HG02884 (cell line): Measurements from ENCODE around the gene DENND10.
"Not testable (repeated sequence)": the region's sequence is repeated elsewhere in the genome, so short reads cannot be mapped to it uniquely, and the experiment has no call there.

ENCODE experiments used
- ATAC-seq: cut with Tn5 transposase; IDR thresholded peaks from one replicate; pipeline ENCODE4 v1.9.1; 2021; ENCODE audit warnings: mild to moderate bottlenecking, moderate library complexity; ENCODE audit not compliant: unreplicated experiment

The DENND10 gene

DNA sequence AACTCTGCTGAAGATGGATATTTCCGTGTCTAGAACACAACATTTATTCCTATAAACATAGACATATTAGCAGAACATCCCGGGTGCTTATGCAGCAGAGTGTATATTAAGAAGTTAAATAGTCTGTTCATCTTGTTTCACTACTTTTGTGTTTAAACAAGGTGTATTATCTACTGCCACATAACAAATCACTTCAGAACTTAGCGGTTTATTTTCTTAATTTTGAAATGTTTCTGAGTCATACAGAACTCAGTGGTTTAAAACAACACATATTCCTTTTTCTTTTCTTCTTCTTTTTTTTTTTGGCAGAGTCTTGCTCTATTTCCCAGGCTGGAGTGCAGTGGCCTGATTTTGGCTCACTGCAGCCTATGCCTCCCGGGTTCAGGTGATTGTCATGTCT lies 25.8 kb downstream of the DENND10 start:
- no peak for ATAC-seq

DNA sequence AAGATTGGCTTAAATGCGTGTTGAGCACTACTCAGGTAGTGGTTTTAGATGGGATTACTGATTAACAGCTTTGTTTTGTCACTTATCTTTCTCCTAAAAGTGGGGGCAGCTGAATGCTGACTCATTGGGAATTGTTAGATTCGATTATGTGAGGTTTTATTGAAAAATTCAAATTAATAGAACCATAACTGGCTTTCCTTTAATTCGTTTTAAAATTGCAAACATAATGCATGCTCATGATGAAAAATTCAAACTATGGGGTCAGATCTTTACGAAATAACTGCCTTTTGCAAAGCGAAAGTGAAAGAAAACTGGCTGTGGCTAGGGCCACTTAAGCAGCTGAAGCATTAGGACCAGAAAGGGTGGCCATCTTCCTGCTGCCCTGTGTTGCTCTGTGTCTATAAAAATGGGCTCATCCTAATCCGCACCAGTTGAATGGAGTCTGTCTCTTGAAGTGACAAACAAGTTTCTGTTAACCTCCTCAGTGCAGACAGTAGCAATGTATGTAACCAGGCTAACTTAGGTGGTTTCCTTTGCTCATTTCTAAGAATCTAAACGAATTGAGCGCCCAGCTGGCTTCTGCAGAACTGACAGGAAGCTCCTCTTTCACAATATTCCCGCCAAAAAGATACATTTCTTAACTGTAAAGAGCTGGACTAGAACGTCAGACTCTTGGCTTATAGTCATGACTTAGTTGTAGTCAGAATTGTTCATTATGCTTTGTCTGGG lies 27.8 kb downstream of the DENND10 start:
- peak; percentile 77 for ATAC-seq

DNA sequence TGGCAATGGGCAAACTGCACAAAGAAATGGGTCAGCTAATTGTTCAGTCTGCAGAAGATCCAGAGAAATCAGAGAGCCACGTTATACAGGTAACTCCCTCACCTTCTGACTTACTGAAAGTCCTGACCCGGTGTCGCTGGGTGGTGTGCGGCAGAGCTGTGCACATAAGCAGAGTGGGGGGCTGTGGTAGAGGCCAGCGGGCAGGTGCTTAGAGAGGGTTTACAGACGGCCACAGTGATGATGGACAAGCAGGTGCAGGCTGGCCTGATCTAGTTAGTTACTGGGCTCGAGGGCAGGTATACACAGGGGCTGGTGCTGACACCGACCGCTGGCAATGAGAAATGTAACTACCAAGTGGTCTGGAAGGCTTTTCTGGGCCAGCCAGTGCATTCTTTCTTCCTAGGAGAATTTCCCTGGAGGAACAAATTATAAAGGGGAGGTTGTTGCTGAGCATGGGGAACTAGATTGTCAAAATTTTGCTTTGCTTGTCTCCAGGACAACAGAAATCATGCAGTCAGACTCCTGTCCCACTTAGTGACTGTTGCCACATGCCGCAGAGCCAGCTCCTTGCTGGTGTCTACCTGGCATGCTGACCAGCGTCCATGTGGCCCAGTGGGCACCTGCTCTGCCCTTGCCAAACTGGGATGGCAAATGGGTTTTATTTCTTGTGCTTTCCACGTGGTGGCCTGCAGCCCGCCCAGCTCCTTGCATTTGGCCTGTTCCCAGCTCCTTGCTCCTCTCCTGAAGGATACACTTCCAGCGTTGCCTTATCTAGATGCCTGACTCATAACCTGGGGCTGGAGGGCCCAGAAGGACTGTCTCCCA lies 28.8 kb downstream of the DENND10 start:
- ATAC-seq: no peak

DNA sequence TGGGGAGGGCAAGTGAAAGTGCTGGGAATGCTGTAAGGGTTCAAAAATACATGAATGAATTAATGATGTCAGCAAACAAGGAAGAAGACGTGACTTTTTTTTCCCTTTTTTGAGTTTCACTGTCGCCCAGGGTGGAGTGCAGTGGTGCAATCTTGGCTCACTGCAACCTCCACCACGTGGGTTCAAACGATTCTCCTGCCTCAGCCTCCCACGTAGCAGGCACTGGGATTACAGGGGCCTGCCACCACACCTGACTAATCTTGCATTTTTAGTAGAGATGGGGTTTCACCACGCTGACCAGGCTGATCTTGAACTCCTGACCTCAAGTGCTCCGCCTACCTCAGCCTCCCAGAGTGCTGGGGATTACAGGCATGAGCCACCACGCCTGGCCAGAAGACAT lies 30.0 kb downstream of the DENND10 start:
- ATAC-seq: no peak

DNA sequence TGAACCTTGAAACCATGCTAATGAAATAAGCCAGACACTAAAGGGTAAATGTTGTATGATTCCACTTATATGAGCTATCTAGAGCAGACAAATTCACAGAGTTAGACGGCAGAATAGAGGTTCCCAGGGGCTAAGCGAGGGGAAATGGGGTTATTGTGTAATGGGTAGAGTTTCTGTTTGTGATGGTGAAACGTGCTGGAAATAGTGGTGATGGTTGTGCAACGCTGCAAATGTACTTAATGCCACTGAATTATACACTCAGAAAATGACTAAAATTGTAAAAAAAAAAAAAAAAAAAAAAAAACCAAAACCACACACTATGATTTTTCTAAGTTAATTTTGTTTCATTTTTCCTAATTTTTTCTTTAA lies 31.6 kb downstream of the DENND10 start:
- ATAC-seq: no peak

DNA sequence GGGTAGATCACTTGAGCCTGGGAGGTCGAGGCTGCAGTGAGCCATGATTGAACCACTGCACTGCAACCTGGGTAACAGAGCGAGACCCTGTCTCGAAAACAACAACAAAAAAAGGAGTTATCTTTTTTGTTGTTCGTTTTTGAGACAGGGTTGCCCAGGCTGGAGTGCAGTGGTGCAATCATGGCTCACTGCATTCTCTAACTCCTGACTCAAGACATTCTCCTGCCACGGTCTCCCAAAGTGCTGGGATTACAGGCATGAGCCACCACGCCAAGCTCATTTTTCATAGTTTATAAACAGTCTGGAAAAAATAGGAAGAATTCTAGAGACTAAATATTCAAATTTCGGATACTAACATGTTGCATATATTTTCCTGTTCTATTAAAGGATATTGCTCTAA lies 32.2 kb downstream of the DENND10 start:
- no peak for ATAC-seq

DNA sequence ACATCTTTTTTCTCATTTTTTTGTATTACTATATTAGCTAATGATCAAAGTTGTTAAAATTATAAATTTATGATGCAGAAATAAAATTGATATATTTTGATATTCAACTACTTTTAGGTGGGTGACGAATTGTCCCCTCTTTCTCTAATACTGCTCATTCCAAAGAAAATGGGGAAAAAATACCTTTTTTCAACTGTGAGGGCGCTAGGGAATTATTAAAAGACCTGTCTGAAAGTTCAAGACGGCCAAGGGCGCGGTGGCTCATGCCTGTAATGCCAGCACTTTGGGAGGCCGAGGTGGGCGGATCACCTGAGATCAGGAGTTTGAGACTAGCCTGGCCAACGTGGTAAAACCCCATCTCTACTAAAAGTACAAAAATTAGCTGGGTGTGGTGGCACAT lies 34.0 kb downstream of the DENND10 start:
- ATAC-seq: not testable (repeated sequence)

DNA sequence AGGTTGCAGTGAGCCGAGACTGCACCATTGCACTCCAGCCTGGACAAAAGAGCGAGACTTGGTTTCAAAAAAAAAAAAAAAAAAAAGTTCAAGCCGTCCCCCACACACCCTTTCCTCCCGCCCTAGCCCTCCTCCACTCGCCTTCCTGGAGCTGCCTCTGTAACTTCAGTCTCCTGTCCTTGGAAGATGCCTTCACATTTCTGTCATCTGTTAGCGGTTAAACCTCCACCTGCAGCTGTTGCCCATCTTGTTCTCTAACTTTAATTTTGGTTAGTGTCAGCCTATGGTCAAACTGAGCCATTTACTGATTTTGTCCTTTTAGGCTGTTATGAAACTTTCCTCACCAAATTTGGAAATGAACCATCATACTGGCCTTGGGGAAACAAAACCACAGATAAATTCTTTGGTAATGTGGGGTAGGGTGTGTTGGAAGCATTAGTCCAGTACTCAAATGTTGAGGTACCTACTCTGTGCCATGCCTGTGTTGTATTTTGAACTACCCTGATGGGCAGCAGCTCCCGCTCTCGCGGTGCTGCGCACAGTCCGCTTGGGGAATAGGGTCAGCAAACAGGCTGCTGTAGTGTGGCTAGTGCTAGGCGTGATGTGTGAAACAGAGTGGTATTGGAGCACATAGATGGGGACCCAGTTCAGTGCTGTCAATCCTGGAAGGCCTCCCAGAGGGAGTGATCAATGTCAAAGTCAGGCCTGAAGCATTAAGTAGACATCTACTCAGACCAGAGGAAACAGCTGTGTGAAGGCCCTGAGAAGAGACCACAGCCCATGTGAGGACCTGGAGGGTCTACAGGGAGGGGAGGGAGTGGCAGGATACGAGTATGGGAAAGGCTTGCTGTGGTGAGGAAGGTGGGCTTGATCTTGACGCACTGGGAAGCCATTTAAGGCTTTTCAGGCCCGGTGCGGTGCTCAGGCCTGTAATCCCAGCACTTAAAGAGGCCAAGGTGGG lies 34.7 kb downstream of the DENND10 start:
- no peak for ATAC-seq

DNA sequence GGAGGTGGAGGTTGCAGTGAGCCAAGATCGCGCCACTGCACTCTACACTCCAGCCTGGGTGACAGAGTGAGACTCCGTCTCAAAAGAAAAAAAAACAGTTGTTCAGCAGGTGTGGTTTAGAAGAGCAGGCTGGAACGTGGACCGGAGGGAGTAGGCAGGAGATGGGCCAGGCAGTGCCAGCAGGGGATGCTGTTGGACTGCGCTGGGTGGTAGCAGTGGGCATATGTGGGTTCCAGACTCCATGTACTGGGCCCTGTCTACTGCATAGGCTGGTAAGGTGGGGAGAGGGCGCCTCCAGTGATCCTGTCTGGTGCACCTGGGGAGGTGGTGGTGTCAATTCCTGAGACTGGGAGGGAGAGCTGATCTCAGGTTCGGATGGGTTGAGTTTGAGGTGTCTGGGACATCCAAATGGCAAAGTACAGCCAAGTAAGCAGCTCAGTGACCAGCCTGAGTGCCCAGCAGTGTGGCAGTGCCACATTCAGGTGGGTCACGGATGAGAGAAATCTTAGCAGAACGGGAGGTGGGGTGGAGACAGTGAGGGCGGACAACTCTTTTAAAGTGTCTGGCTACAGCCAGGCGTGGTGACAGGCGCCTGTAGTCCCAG lies 35.7 kb downstream of the DENND10 start:
- ATAC-seq: no peak

DNA sequence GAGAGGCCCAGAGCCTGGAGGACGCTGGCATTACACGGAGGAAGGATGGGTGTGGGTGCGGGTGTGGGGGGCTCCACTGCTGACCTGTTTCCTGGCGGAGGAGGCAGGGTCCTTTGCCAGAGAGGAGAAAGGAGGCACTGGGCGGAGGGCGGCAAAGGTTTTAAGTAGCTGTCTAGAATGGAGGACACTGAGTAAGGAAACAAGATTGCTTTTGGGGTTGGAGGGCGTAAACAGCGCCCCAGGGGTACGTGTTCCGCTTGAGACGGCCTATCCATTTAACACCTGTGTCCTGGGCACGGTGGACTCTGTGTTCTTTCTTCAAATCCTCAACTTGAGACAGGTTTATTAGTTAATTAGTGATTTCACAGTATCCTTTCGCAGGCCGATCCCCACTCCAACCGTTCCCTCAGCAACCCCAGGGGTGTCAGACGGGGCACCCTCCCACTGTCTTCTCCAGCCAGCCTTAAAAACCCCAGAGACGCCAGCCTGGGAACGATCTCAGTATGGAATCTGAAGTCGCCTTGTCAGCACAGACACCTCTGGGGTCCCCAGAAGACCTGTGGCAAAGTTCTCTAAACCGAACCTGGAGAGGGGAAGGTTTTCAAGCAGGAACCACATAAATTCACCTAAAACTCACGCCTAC lies 36.8 kb downstream of the DENND10 start:
- no peak for ATAC-seq

DNA sequence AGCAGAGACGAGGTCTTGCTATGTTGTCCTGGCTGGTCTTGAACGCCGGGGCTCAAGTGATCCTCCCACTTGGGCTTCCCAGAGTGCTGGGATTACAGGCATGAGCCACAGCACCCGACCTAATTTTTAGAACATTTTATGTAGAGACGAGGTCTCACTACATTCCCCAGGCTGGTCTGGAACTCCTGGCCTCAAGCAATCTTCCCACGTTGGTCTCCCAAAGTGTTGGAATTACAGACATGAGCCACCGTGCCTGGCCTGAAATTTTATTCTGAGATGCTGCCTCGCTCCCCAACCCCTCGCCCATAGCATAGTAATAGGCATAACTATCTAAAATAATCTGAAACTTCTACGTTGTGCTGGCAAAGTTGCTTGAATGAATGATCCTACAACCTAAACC lies 39.7 kb downstream of the DENND10 start:
- ATAC-seq: no peak

DNA sequence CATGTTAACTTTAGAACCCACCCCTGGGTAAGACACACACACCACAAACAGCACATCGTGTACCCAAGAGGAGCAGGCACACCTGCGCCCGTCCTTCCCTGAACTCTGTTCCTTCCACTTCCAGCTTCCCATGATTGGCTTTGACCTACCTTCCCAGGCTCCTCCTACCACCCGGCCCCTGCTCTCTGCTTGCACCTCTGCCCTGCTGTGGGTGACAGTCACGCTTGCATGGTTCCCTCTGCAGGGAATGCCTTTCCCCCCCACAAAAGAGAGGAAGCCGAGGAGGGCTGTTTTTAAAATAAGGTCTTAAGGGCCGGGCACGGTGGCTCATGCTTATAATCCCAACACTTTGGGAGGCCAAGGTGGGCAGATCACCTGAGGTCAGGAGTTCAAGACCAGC lies 45.2 kb downstream of the DENND10 start:
- no peak for ATAC-seq

DNA sequence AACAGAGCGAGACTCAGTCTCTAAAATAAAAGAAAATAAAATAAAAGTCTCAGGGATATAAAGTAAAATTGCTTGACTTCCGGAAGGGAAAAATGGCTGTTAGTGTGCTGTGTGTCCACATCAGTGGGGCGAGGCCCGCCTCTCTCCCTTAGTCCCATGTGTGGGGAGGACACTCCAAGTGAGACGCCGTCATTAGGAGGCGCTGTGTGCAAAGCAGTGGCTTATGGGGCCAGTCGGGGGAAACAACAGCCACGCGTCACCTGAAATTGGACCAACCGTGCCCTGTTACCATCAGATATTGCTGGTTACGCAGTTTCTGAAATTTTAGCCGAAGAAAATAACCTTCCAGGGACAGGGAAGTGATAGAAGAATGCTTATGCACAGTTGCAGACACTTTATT lies 45.8 kb downstream of the DENND10 start:
- no peak for ATAC-seq

DNA sequence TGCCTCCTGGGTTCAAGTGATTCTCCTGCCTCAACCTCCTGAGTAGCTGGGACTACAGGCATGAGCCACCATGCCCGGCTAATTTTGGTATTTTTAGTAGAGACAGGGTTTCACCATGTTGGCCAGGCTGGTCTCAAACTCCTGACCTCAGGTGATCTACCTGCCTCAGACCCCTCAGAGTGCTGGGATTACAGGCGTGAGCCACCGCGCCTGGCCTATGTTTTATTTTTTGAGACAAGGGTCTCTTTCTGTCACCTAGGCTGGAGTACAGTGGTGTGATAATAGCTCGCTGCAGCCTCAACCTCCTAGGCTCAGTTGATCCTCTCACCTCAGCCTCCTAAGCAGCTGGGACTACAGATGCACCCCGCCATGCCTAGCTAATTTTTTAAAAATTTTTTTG lies 47.7 kb downstream of the DENND10 start:
- ATAC-seq: not testable (repeated sequence)

DNA sequence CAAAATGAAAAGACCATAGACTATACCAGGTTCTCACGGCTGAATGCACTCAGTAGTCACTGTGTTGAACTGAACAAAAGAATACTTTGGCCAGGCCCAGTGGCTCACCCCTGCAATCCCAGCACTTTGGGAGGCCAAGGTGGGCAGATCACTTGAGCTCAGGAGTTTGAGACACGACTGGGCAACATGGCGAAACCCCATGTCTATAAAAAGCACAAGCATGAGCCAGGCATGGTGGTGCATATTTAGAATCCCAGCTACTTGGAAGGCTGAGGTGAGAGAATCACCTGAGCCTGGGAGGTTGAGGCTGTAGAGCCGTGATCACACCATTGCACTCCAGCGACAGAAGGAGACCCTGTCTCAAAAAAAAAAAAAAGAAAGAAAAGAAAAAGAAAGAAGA lies 49.1 kb downstream of the DENND10 start:
- ATAC-seq: no peak

DNA sequence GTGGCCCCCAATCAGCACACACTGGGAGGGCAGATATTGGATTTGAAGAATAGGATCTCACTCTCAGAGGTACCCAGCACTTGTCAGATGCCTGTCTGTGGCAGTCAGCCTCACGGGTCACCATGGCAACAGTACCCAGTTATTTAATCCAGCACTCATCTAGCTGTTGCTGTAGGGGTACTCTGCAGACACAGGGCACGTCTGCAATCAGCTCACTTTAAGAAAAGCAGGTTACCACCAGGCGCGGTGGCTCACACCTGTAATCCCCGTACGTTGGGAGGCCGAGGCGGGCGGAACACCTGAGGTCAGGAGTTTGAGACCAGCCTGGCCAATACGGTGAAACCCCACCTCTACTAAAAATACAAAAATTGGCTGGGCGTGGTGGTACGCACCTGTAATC lies 49.7 kb downstream of the DENND10 start:
- ATAC-seq: no peak

DNA sequence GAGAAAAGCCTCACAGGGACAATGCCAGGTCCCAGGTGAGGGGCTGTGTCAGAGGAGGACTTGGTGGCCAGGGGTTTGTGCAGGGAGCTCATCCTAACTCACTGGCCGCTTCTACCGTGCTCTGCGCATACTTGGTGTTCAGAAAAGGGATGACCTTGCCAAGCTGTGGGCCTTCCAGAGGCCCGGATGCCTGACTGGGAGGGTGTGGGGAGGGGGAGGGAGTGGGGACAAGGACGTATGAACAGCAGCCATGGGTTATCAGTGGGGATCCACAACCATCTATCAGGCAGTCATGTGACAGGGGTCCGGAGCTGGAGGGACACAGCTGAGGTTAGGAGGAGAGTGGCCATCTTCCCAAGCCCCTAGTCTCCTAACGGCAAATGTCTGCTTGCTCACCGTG lies 55.4 kb downstream of the DENND10 start:
- ATAC-seq: no peak

DNA sequence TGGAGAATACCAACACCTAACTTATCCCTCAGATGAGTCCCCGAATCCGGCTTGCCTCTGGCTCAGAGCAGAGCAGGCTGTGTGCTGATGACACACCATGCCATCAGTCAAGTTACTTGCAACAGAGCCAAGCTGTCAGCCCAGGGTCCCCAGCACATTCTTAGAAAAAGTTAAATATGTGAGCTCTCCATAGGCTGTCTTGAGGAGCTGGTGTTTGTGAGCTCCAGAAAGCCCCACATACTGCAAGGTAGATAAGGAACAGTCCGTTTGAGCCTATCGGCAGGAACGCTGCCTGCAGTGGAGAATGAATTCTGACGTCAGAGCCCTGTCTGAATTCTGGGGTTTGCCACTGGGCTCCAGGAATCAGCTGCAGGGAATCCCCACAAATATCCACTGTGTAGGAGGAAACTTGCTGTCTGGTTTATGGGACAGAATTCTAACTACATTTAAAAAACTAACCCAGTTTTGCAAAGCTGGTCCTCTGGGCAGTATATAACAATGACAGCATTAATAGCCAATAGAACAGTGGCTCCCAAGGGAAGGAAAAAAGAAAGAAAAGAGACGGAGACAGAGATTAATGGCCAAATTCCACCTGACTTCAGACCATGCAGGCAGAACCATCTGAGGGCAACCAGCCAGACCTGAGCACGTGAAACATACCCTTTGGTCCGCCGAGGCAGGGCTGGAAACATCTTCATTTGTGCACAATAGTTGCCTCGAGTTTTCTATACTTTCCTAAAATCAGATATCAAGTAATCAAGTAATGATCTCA lies 58.0 kb downstream of the DENND10 start:
- ATAC-seq: no peak

DNA sequence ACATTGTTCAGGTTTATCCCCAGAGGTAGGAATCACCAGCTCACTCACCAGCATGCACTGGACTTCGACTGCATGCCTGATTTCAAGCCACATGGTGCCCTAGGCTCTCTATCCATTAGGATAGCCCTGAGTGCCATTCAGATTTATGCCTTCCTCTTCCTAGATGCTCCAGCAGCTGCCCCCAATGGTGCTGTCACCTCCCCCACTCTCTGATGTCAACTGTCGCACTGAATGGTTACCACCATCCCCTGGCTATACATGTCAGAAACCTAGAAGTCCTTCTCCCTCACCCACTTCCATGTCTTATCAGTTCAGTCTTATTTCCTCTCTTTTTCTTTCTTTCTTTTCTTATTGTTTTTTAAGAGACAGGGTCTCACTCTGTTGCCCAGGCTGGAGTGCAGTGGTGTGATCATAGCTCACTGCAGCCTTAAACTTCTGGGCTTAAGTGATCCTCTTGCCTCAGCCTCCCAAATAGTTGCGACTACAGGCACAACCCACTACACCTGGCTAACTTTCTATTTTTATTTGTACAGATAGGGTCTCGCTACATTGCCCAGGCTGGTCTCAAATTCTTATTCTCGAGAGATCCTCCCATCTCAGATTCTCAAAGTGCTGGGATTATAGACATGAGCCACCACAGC lies 58.7 kb downstream of the DENND10 start:
- no peak for ATAC-seq
